ENCODE data around the gene CAPN10.

Gene CAPN10

DNA sequence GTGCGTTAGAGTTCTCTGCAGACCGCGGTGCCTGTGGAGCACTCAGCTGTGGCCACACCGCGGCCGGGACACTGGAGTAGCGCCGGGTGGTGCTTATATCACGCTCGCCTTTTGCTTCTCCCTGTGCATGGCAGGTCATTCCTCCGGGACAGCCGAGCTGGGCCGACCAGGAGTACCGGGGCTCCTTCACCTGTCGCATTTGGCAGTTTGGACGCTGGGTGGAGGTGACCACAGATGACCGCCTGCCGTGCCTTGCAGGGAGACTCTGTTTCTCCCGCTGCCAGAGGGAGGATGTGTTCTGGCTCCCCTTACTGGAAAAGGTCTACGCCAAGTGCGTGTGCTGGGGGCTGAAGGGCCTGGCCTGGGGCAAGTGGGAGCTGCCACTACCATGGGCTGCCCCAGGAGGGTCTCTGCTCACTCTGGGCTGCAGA is 4.2 kb downstream of the CAPN10 start:
- no peak for DNase-seq

DNA sequence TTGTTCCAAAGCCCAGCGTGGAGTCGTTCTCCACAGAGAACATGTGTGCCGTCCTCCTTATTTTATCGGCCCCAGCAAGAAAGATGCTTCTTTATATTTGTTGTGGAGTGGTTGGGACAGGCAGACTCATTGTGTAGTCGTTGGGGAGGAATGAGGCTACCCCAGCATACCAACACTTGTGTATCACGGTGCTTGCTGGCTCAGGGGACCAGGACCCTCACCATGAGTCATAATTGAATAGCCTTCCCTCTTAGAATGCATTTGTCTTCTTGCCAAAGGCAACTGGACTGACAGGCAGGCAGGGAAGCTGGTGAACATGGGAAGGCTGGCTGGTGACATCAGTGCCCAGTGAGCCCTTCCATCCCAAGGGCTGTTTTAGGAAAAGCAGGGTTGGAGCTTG is 4.7 kb downstream of the CAPN10 start:
- no peak for DNase-seq

DNA sequence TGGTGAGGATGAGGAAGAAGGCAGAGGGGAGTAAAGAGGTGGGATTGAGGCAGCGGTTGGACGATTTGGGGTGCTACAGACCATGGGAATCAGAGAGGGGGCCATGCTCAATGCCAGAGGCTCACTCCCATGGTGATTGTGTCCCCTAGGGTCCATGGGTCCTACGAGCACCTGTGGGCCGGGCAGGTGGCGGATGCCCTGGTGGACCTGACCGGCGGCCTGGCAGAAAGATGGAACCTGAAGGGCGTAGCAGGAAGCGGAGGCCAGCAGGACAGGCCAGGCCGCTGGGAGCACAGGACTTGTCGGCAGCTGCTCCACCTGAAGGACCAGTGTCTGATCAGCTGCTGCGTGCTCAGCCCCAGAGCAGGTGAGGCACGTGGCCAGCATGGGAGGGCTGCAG is 5.2 kb downstream of the CAPN10 start:
- DNase-seq = no peak

DNA sequence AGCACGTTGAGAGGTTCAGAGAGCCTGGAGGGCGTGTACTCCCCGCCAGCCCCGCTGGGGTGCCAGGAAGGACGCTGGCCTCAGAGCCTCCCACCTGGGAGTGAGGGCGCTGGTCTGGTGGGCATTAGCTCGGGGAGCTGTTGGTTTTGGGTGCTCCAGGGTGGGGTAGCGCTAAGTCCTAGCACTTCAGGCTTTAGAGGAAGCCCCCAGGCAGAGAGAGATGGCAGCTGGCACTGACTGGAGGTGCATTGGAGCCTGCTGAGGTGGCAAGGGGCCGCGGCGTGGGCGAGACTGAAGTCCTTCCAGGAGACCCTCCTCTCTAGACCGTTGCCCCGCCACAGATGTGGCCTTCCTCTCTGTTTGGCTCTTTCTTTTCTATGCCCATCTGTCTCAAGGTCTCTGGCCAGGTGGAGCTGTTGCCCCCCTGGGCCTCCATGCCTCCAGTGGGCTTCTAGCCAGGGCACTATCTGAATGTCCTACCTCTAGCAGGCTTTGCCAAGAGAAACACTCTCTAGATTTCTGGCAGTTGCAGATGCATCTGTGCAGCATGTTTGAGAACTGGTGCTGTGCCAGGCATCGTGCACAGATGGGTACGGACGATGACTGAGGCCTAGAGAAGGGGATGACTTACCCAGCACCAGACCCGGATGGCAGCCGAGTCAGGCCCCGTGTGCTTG is 6.6 kb downstream of the CAPN10 start:
- DNase-seq = no peak

DNA sequence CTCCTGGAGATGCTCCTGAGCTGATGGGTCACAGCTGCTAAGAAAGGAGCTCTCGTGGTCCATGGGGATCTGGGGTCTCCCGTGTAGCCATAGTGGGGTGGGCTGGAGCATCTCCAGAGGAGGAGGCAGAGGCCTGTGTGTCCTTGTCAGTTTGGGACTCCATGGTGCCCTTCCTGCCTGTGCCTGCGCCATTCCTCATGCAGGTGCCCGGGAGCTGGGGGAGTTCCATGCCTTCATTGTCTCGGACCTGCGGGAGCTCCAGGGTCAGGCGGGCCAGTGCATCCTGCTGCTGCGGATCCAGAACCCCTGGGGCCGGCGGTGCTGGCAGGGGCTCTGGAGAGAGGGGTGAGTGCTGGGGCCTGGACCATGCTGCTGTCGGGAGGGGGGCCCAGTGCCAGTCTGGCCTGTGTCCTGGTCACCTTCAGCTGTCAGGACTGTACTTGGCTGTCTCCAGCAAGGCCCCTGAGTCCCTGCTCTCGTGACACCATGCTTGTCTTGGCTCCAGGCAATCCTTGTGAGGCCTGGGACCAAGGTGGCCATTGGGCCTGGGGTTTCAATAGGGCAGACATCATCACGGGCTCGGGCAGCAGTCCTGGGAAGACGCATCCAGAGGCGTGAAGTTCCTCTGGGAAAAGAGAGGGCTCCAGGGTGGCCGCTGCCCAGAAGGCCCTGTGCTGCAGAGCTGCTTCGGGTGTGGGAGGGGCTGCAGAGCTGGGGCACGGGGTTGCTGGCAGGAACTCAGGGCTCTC is 7.3 kb downstream of the CAPN10 start:
- no peak for DNase-seq

DNA sequence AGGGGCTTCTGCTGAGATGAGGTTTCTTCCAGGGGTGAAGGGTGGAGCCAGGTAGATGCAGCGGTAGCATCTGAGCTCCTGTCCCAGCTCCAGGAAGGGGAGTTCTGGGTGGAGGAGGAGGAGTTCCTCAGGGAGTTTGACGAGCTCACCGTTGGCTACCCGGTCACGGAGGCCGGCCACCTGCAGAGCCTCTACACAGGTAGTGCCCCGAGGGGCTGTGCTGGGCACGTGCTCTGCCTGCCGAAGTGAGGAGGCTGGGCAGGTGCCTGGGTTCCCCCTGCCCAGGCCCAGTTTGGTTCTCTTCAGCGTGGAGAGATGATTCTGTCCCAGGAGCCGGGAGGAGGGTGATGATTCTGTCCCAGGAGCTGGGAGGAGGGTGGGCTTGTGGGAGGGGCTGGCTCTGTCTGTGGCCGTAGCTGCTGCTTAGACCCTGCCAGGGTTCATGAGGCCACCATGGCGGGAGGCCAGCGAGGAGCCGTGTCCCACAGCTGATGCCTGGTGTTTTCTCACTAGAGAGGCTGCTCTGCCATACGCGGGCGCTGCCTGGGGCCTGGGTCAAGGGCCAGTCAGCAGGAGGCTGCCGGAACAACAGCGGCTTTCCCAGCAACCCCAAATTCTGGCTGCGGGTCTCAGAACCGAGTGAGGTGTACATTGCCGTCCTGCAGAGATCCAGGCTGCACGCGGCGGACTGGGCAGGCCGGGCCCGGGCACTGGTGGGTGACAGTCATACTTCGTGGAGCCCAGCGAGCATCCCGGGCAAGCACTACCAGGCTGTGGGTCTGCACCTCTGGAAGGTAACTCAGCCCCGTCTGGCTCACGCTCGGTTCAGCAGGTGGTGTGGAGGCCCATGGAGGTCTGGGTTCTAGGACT is 8.2 kb downstream of the CAPN10 start:
- DNase-seq = no peak

DNA sequence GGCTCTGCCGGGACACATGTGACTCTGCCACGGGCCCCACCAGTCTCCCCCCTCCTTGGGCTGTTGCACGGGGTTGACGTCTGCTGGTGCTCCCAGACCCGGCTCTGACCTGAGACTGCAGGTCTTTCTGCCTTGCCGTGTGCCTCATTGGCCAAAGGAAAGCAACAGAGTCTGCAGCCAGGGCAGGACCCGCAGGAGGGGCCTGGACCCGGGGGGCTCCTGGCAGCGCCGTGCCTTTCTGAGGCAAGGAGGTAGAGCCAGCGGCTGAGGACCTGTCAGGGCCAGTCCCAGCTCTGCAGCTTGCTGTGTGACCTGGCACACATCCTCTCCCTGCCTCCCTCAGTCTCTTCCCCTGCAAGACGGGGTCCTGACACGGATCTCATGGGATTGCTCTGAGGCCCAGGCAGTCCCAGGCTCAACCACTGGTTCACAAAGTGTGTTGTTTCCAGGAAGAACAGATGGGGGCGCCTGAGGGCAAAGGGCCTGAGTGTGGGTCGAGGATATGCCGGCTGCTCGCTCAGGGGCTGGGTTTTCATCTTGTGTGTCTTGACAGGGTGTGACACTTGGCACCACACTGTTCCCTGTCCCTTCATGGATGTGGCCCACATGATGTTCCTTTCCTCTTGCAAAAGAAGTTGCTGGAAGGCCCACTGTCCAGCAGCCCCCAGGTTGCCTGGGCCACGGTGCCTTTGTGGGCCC is 9.0 kb downstream of the CAPN10 start:
- DNase-seq = no peak

DNA sequence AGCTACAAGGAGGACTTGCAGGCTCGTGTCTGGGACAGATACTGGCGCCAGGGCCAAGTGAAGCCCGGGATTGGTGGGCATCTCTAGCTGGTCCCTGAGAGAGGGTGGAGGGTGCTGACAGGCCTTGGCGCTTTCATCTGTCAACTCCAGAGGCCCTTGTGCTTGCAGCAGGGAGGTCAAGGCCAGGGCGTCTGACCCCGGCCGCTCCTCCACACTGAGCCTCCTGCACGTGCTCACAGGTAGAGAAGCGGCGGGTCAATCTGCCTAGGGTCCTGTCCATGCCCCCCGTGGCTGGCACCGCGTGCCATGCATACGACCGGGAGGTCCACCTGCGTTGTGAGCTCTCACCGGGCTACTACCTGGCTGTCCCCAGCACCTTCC is 9.5 kb downstream of the CAPN10 start:
- DNase-seq = no peak

DNA sequence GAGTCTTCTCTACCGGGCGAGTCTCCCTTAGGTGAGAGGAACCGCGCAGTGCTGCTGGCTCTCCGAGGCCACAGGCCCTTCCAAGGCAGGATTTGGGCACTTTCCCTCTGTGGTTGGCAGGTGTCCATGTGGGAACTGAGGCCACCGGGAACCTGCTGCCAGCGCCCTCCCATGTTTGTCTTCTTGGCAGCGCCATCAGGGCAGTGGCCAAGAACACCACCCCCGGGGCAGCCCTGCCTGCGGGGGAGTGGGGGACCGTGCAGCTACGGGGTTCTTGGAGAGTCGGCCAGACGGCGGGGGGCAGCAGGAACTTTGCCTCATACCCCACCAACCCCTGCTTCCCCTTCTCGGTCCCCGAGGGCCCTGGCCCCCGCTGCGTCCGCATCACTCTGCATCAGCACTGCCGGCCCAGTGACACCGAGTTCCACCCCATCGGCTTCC is 10.0 kb downstream of the CAPN10 start:
- DNase-seq = no peak

DNA sequence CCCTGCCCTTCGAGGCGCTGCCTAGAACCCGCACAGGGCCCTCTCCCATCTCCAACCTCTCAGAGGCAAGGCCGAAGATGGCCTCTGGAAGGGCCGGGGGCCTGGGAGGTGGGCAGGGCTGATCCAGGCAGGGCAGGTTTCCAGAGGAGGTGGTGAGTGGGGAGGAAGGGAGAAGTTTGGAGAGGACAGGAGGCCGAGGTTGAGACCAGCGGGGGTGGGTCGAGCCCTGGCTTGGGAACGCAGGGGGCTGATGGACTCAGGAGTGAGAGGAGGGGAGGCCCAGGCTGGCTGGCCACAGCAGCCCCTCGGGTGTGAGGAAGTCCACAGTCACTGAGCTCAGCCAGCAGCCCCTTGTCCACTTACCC is 10.5 kb downstream of the CAPN10 start:
- no peak for DNase-seq

DNA sequence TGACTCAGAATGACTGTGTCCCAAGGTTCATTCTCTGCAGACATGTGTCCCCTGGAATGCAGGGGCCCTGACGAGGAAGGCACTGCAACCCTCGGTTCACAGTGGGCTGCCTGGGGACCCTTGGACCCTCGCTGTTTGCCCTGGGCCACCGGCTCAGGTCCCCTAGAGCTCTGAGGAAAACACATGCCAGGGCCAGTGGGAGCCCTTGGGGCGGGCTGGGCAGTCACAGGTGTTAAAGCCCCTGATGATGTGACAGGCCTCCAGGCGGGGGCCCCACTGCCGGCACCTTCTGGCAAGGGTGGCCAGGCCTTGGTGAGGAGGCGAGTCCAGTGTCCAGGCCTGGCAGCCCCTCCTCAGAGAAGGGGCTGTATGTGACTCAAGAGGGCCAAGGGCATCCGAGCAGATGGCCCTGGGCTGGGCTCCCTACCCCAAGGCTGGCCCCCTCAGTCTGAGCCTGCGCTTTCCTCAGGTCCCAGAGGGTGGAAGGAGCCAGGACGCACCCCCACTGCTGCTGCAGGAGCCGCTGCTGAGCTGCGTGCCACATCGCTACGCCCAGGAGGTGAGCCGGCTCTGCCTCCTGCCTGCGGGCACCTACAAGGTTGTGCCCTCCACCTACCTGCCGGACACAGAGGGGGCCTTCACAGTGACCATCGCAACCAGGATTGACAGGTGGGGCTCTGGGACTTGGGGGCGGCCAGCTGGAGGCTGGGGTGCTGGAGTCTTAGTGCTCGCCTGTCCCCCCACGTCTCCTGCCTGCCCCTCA is 11.1 kb downstream of the CAPN10 start:
- no peak for DNase-seq

DNA sequence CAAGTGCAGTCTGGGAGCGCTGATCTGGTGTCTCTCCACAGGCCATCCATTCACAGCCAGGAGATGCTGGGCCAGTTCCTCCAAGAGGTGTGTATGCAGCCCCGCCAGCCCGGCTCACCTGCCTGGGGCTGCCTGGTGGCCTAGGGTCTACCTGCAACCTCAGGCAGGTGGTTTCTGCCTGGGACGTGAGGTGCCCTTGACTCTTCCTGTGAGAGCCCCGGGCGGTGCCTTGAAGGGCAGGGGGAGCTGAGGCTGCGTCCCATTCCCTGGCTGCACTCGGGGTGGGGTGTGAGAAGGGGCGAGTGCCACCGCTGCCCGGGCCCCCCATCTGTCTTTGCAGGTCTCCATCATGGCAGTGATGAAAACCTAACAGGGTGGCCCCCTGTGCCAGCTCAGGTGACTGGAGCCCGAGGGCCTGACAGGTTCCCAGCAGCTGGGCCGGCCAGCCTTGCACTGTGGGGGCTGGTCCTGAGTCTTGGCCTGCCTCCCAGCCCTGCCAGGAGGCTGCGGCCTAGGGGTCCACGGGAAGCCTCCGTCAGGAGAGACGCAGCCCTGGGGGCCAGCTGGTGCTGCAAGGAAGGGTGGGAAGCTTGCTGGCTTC is 11.9 kb downstream of the CAPN10 start:
- no peak for DNase-seq

DNA sequence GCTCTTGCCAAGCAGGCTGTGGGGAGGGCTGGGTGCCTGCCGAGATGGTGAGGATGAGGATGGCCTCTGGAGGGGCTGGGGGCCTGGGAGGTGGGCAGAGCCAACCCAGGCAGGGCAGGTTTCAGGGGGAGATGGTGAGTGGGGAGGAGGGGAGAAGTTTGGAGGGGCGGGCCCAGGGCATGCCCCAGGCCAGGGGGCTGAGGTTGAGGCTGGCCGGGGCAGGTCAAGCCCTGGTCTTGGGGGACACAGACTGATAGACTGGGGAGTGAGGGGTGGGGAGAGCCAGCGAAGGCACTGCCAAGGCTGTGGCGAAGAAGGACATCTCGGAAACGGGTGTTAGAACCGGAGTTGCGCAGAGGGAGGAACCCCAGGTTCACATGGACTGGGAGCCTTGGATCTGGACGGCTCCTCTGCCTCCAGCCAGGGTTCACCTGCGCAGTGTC is 12.6 kb downstream of the CAPN10 start:
- DNase-seq = no peak

DNA sequence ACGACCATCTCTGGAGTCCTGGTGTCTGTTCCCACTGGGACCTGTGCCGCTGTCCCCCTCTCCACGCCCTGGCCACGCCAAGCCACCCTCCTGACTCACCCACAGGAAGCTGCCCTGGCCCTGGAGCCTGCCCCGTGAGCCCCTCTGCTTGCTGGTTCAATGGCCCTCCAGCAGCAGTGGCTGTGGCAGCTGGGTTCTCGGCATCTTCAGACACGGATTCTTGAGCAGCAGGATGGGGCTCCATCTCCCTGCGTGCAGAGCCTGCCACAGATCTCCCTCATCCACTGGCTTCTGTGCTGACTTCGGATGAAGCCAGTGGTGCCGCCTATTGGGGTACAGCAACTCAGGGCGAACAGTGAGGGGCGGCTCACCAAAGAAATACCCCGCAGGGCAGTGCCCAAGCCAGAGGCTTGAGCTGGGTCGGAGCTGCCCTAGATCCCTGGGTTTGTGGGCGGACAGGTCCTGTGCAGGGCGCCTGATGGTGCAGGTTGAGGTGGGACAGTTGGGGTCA is 14.0 kb downstream of the CAPN10 start:
- DNase-seq = no peak

DNA sequence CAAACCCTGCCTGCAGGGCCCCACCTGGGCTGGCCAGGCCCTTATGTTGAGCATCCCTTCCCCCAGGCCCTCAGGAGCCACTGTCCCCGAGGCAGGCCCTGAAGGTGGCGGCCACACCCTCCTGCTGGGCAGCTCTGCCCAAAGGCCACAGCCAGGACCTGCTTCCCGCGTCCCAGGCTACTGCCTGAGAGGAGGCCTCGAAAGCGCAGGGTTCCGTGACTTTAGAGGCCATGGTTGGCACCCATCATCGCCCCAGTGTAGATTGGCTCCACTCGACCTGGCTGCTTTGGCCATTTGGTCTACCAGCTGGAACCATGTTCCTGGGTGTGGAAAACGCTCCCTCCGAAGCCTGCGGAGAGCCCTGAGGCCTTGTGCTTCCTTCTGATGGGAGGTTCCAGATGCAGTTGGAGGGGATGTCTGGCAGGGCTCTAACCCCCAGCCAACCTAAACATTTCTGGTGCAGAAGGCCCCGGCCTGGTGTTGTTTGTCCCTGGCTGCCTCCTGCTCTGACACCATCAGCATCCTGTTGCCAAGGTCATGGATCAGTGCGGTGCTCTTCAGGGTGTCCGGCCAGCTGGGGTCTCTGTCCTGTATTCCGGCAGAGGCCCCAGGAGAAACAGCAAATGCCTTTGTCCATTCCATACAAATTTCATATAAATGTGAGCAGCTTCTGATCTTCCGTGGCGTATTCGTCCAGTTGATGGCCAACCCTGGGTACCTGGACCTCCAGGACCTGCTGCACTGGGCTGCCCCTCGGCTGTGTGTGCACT is 14.7 kb downstream of the CAPN10 start:
- no peak for DNase-seq

DNA sequence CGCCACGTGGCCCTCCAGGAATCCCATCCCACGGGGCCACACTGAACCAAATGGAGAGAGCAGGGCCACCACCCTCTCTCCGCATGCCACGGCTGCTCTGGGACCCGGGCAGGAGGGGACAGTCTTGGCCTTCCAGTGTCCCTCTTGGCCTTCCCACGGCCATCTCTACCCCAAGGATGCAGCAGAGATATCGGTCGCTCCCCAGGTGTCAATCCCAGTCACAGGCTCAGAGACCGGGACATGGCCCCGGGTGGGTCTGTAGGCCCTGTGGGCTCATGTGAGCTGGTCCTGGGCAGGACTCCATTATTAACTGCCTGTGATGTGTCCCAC is 15.3 kb downstream of the CAPN10 start:
- no peak for DNase-seq

DNA sequence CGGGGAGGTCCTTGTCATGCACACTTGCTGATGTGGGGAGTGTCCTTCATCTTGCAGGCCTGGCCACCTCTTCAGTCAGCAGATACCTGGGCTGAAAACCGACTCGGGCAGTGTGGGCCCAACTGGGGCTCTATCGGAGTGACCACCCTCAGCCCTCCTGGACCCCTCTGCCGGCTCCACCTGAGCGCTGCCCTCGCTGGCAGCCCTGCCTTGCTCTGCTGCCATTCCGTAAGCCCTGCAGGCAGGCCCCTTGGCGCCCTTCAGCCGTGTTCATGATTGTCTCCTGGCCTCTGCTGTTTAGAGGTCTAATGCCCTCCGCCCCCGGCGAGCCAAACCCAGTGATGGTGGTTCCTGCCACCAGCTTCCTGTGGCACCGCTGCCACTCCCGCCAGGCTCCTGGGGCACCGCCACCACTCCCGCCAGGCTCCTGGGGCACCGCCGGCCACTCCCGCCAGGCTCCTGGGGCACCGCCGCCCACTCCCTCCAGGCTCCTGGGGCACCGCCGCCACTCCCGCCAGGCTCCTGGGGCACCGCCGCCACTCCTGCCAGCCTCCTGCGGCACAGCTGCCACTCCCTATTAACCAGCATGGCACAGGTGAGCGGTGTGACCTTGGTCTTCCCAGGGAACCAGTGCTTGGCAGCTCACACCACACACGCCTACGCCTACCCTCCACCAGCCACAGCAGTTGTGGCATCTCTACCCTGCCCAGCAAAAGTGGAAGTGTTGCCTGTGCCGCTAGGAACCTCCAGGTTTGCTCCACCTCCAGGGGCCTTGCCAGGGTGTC is 15.9 kb downstream of the CAPN10 start:
- DNase-seq = no peak

DNA sequence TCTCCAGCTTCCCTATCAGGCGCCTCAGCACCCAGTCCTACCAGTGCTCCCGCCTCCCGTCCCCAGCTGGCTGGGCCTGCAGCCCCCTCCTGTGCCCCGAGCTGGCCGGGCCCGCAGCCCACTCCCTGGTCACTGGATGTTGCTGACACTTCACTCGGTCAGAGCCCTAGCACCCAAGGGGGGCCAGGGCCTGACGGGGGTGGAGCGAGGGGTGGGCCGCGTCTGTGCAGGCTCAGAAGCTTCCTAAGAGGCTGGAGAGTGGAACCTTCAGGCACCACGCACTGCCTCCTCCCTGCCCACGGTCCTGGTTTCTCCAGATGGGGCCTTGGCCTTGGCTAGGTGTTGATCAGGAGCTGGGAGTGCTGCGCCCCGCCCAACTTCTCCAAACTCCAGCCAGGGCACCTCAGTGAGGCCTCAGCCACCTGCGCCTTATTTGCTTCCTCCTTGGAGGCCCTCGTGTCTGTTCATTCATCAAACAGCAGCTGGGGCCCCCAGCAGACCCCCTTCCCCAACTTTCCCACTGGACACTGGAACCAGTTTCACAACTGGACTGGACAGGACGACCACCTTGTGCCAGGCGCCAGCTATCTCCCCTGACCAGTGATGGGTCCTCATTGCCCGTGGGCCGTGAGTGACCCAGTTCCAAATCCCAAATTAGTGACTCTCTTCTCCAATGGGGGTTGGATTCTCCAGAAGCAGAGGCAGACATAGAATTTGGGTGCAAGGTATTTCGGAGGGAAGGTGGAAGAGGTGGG is 16.7 kb downstream of the CAPN10 start:
- DNase-seq = no peak

DNA sequence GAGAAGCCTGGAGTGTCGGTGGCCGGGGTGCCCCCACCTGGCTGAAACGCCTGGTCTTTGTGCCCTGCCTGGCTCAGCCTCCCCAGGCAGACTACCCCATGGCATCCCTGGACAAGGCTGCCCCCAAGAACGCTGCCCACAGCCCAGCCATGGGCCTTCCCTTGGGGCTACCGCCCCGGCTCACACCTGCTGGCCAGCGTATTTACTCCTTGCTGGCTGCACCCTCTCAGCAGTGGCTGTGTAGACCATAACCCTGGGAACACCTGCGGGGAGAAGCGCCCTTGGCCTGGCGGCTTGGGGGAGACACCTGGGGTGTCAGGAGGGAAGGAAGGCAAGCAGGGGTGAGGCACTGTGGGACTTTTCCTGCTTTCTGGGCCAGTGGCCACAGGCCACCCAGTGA is 17.3 kb downstream of the CAPN10 start:
- DNase-seq = no peak

Data from NCI-H510A (cell line).